ENCODE results near the gene C12orf60. TPM values are rescaled to one million over a fixed set of nuclear protein-coding genes. Genes with fewer than 3 reads are reported as not detected.

Gene C12orf60
- total RNA-seq, 6 experiments from 2014 or later, result 0.38 to 0.83 (median 0.64) TPM

- Mint-ChIP-seq H3K27me3 (ENCODE audit: insufficient read depth) (peaks cover 14% of the 10 kb centered on the region), H3K9me3 (peaks cover 7% of the 10 kb centered on the region), H3K27ac (peak overlapping the region; percentile 98), H3K4me3 (peak overlapping the region; percentile 98), H3K4me1 (ENCODE audit: low read depth) (peaks cover 49% of the 10 kb centered on the region), H3K36me3 (ENCODE audit: low read depth) (peaks cover 25% of the 10 kb centered on the region)
- TF ChIP-seq, protein P1, sequence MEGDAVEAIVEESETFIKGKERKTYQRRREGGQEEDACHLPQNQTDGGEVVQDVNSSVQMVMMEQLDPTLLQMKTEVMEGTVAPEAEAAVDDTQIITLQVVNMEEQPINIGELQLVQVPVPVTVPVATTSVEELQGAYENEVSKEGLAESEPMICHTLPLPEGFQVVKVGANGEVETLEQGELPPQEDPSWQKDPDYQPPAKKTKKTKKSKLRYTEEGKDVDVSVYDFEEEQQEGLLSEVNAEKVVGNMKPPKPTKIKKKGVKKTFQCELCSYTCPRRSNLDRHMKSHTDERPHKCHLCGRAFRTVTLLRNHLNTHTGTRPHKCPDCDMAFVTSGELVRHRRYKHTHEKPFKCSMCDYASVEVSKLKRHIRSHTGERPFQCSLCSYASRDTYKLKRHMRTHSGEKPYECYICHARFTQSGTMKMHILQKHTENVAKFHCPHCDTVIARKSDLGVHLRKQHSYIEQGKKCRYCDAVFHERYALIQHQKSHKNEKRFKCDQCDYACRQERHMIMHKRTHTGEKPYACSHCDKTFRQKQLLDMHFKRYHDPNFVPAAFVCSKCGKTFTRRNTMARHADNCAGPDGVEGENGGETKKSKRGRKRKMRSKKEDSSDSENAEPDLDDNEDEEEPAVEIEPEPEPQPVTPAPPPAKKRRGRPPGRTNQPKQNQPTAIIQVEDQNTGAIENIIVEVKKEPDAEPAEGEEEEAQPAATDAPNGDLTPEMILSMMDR (IDR thresholded peaks at IDR 0.05), result no peak; the same call in 1 of the 2 replicates
- peak; percentile 54 for DNase-seq
Observed at GRCh38 chr12:14774906-14775635, 28.4 kb upstream of the C12orf60 start.

- Mint-ChIP-seq H3K36me3 (ENCODE audit: low read depth) (peaks cover 25% of the 10 kb centered on the region), H3K27me3 (ENCODE audit: insufficient read depth) (peaks cover 13% of the 10 kb centered on the region), H3K4me1 (ENCODE audit: low read depth) (peaks cover 54% of the 10 kb centered on the region), H3K4me3 (peak overlapping the region; percentile 98), H3K27ac (peak overlapping the region; percentile 98), H3K9me3 (peaks cover 7% of the 10 kb centered on the region)
- TF ChIP-seq, protein P1 (IDR thresholded peaks at IDR 0.05), result no peak
- DNase-seq, result peak; percentile 48
Observed at GRCh38 chr12:14775636-14775980, 27.9 kb upstream of the C12orf60 start.

DNA sequence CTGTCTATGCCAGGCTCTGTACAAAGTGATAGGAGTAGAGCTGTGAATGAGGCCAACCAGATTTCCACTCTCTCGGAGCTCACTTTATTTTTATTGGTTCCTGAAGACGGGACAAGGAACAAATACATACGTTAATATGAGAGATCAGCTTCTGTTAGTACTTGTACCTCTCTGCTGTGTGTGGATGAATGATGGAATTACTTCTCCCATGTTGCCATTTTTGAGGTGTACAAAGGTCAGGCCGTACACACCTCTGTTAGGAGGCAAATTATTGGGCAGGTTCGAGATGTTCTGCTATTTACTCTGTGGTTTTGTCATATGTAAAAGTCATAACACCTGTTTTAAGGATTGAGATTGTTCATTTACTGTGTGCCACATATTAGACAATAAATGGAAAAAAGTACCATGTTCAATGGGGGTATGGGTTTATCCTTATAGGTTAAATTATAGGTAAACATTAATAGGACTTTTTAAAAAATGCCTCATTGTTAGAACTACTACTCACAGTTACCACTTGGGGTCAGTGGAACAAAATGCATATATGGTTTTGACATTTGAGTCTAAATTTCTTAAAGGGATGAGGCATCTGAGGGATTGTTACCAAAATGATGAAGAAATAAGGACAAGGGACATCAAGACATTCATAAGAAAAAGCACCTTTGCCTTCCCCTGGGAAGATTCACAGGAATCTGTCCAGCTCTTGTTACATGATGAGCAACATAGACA lies 27.1 kb upstream of the C12orf60 start:
- TF ChIP-seq, protein P1 (IDR thresholded peaks at IDR 0.05), result peak; percentile 66
- Mint-ChIP-seq H3K9me3 (peaks cover 7% of the 10 kb centered on the region), H3K27ac (peak overlapping the region; percentile 98), H3K4me1 (ENCODE audit: low read depth) (peaks cover 59% of the 10 kb centered on the region), H3K36me3 (ENCODE audit: low read depth) (peaks cover 25% of the 10 kb centered on the region), H3K4me3 (peak overlapping the region; percentile 98), H3K27me3 (ENCODE audit: insufficient read depth) (peaks cover 9% of the 10 kb centered on the region; the same call in 1 of the 2 replicates)
- DNase-seq, result peak; percentile 32

- TF ChIP-seq, protein P1 (IDR thresholded peaks at IDR 0.05), result no peak
- H3K4me3 Mint-ChIP-seq, result peak overlapping the region; percentile 98; the same call in 1 of the 2 replicates
- H3K27ac Mint-ChIP-seq, result peak overlapping the region; percentile 98
- peaks cover 9% of the 10 kb centered on the region; the same call in 1 of the 2 replicates for H3K27me3 Mint-ChIP-seq (ENCODE audit: insufficient read depth)
- H3K9me3 Mint-ChIP-seq, result peaks cover 7% of the 10 kb centered on the region
- peak; percentile 15 for DNase-seq
- H3K36me3 Mint-ChIP-seq (ENCODE audit: low read depth), result peaks cover 25% of the 10 kb centered on the region
- peaks cover 54% of the 10 kb centered on the region for H3K4me1 Mint-ChIP-seq (ENCODE audit: low read depth)
Observed at GRCh38 chr12:14777271-14777670, 26.2 kb upstream of the C12orf60 start.

DNA sequence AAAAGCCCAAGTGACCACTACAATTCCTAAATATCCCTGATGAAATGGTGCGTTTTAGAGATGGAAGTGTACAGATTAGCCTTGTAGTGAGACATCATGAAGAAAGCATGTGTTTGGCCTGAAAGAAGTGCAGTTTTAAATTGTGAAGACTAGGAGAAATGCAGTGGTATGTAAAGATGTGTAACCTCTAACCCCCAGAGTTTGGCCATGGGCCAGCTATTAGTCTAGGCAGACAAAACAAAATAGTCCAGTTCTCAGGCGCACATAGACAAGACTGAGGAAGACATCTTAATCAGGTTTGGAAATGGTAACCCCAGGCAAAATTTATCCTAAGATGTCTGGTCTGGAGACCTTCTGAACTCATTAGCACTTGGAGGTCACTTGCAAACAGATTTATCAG lies 23.6 kb upstream of the C12orf60 start:
- DNase-seq, result no peak
- H3K4me3 Mint-ChIP-seq, result peak overlapping the region; percentile 85; the same call in 1 of the 2 replicates
- peaks cover 14% of the 10 kb centered on the region for H3K36me3 Mint-ChIP-seq (ENCODE audit: low read depth)
- TF ChIP-seq, protein P1 (IDR thresholded peaks at IDR 0.05), result no peak
- peaks cover 53% of the 10 kb centered on the region for H3K4me1 Mint-ChIP-seq (ENCODE audit: low read depth)
- no peaks in the 10 kb centered on the region for H3K9me3 Mint-ChIP-seq
- H3K27ac Mint-ChIP-seq, result peak overlapping the region; percentile 77; the same call in 1 of the 2 replicates
- no peaks in the 10 kb centered on the region for H3K27me3 Mint-ChIP-seq (ENCODE audit: insufficient read depth)

All from HFFc6 (cell line).